Hematopoietic multipotent progenitor cell treated with erythropoietin and hydrocortisone succinate and interleukin-3 and kit ligand, for 8 days (in vitro differentiated cells): ENCODE data around the gene SEMA3C.

Source experiments
- DNase-seq: peaks from one replicate; pipeline ENCODE4 v3.0.0-alpha.2; 2015

Gene SEMA3C

DNA sequence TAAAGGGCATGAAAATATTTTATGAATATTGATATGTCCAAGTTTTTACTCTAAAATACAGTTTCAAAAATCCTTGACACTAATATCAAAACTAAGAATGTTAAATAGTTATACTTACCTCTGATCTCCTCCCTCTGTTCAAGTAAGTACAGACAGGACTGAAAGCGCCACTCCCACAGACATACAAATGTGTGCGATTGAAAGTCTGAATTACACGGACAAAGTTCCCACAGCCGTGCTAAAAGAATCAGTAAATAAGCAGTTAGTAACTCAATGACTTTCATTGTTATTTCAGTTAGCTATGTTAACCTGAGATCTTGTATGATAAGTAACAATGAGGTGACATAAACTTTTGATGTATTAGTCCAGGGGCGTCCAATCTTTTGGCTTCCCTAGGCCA, 100.7 kb downstream of the SEMA3C start:
- no peak for DNase-seq

DNA sequence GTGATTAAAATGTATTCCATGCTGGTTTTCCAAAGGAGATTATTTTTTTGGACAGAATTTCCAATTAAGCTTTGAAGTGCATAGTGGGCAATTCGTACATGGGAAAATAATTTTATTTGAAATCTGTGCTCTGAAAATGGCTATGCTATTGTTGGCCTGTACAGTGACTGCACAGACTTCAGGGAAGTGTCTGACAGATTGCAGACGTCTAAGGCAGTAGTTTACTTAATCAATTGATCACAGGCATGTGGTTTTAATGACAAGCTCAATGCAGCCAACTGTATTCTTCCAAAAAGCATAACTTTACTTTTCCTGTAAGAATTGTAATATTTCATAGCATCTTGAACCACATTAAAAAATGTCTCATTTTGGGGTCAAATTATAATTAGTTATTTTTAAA, 102.0 kb downstream of the SEMA3C start:
- no peak for DNase-seq

DNA sequence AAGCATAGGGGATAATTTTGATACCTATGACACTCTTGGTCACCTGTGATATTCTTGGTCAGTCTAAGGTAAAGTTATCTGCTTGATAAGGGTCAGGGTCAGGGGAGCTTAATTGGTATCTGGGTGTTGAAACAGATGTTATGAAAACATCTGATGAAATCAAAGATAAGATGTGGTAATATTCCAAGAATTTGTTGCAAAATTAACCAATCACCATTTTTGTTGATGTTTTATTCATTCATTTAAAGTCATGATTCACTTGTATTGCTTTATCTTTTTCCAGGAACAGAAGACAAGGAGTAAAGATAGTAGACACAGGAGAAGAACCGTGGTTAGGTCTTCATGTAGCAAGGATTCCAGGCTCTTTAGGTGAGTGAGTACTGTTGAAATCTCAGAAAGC, 103.1 kb downstream of the SEMA3C start:
- no peak for DNase-seq

DNA sequence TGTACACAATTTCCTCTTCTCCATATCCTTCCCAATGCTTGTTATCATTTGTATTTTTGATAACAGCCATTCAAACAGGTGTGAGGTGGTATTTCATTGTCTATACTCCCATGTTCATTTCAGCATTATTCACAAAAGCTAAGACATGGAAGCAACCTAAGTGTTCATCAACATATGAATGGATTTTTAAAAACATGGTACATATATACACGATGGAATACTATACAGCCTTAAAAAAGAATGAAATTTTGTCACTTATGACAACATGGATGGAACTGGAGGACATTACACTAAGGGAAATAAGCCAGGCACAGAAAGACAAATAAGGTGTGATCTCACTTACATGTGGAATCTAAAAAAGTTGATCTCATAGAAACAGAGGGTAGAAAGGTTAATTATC, 109.3 kb downstream of the SEMA3C start:
- no peak for DNase-seq

DNA sequence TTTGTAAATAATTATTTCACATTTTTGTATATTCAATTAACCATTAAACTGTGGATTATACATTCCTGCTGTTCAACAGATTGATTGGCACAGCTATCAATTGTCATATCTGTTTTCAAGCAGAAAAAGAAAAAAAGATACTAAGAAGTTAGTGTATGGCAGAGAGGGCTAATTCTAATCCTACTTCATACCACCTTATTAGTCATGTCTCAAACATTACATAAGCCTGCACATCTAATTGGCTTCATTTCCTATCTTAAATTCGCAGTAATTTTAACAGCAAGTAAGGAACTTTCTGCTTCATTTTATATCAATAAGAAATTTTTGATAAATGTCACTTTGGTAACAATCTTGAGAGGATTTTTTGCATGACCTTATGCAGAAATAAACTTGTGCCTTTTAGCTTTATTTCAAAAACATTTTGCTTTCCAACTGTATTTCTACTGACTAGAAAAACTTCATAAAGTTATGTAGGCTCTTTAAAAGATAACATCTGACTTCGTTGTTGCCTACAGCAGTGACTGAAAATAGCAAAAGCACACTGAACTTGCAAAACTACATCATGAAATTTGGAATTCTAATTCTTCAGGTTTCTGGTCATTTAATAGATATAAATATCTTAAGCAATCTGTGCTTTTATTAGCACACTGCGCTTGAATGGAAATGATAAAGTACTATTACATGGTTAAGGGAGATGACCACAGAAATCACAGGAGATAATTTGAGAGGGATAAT, 111.5 kb downstream of the SEMA3C start:
- no peak for DNase-seq

DNA sequence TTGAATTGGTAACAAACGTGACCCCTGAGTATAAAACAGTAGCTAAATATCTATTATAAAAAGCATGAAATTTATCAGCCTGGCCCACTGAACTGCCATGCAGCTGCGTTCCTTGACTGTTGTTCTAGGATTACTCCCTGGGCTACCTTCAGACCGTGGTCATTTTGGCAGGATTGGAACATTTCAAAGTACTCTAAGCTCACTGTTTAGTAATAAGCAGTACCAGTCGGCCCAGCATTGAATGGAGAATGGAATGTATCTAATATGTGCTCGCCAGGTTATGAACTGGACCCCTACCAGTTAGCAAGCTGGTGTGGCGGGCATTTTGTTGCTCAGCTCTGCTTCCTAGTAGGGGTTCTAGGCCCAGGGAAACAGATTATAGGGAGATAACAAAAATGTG, 112.2 kb downstream of the SEMA3C start:
- DNase-seq = no peak

DNA sequence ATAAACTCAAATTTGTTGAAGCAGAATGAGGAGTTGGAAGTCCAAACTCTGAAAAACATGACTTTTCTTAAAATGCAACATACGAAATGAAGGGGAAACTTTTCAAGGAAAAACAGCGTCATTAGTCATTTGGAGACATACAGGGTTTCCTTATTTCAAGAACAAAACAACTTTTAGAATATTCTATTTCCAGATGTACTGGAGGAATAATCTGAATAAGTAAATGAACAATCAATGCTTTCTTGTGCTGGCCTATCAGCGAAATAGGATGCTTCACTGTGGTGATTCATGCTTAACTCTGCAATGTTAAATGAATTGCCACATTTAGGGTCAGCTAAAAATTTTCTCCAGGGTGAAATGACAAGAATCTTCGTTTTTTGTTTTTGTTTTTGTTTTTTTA, 114.3 kb downstream of the SEMA3C start:
- no peak for DNase-seq

DNA sequence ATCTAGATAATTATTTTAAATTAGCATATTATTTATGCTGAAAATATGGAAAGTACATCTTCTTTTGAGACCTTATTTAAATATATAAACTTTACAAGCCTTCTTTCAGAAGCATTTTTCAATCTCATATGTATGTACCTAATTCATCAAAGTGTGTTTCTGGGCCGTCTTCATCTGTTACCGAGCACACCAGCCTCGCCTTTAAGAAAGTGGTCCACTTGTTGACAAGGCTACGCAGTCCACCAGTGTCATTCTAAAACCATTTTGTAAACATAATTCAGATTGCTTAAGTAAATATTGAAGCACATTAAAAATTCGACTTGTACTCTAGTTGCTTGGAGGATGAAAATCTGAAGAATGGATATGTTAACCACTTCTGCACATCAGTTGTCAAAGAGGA, 116.3 kb downstream of the SEMA3C start:
- no peak for DNase-seq

DNA sequence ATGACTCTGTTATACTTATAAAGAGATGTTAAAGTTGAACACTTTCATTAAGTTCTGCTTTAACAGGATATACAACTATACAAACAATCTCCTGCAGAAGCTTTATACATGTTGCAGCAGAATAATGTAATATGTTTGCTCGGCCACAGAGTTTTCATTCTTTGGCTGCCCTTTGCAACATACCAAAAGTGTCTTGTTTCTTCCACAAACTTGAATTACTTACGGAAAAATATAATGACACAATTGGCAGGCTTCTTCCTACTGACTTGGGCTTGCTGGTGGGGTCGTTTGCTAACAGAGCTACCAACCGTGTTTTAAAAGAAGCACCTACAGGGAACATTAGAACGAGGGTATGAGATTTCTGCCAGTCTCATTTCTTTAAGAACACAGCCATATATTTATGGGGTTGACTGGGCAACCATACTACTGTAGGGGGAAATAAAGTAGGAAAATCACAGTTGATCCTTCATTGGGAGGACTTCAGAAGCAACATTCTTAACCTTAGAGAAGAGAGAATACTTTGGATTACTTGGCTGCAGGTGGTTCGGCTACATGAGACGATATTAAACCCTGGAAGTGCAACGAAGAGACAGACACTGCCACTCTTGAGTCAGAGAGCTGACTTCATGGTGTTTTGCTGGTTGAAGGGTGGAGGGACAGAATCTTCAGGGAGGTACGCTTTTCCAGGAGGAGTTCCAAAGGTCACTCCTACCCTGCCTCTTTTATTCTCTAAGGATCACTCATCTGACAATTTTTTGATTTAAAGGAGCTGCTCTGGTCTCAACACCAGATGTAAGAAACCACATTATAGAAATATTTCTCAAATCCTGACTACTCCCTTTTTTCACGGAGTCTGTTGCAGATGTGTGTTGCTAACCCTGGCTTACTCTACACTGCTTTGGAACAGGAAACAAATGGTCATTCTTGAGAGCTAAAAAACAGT, 123.9 kb downstream of the SEMA3C start:
- DNase-seq = no peak

DNA sequence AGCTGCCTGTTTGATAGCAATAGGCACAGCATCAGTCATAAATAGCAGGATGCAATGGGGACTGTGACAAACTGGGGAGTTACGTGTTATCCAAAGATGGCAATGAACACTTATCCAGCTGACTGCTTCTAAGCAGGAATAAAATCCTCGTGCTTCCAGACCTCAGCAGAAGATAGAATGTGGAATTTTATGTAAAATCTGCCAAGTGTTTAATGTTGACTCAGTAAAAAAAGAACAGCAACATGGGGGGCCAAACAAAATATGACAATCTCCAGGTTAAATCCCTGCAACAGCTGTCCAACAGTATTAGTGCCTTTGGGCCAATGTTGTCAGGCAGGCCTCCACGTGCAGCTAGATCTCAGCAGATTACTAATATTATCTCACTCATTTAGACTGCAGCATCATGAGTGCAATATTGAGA, 127.3 kb downstream of the SEMA3C start:
- no peak for DNase-seq

DNA sequence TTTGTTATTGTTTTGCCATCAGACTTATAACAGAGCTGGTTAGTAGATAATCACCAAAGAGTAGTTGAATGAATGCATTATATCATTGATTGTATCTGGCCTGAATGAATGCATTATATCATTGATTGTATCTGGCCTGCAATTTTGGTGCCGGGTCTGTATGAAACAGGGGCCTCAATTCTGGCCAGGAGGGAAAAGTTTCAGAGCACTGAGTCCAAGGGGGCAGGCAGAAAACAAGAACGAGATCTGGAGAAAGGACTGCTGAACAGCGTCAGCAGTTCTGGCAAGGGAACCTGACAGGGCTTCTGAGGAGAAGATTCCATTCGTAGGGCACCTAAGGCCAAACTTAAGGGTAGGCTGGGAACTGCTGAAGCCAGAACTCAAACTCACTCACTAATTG, 128.0 kb downstream of the SEMA3C start:
- no peak for DNase-seq

DNA sequence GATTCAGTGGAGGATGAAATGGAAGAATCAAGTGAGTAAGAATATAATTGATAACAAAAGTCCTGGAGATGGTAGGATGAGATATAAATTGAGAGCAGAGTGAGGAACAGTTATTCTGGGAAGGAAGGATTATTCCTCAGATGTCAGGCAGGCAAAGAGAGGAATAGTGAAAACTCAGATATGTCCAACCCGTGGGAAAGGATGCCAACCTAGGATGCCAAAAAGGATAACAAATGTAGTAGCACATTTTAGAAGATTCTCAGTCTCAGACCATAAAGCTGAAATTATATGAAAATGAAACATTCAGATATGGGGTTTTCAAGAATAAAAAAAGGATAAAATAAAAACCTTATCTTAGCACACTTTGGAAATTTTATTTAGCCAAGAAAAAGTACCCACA, 131.1 kb downstream of the SEMA3C start:
- DNase-seq = no peak

DNA sequence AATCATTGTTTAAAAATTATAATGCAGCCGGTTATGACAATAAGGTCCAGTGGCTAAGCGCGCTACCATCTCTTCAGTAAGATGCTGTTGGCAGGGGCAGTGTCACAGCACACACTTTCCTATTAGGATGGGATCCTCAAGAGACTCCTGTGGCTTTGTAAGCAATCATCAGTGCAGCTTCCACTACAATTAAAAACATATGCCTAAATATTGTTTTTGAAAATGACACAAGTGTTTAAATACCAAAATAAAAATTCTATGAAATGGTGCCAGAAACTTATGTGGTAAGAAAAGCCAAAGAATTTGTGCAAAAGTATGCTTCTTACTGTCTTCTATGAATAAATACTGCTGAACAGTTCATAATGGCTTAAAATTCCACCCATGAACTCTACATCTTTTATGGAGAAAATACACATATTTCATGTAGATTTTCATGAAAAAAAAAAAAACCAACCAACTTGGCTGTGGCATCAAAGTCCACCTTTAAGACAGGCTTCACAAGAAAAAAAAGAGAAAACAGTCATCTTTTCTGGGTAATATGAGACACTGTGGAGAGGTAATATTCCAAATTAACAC, 132.8 kb downstream of the SEMA3C start:
- no peak for DNase-seq

DNA sequence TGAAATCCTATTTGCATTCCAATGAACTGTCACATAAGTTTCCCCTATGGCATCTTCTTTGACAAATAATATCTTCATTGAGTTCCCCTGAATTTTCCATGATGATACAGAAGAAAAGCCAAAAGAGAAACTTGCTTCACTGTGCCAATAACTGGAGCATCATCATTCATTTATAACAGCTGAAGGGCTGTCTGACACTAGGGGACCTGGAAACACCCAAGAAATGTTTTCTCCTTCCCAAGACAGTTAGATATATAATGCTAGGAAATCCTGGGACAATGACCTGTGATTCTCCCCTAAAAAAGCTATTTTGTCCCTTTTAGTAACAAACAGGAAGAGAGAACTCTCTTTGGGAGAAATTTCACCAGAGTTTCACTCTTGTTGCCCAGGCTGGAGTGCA, 133.6 kb downstream of the SEMA3C start:
- no peak for DNase-seq

DNA sequence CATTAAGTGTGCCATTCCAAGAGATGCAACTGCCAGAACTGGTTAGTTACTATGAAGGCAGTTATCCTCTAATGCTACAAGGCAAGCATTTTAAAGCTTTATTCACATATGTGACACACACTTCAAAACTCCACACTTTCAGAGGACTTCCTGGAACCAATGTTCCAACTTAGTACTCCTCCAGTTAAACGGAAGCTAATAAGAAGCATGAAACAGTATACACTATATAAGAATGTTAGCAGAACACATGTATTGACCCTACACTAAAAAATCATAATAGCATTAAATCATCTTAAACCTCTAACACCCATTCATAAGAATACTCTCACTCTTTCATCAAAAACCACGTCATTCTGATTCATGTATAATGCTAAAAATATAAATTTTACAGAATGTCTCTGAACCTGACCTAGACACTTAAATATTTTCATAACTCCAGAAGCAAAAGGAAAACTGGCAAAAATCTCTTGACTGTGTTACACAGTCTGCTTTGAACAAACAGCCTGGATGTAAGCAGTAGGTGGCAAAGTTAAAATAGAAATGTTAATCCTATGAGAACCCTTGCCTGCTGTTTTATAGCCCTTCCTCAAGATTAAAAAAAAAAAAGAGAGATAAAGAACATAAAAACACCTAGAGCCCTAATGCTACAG, 135.0 kb downstream of the SEMA3C start:
- no peak for DNase-seq

DNA sequence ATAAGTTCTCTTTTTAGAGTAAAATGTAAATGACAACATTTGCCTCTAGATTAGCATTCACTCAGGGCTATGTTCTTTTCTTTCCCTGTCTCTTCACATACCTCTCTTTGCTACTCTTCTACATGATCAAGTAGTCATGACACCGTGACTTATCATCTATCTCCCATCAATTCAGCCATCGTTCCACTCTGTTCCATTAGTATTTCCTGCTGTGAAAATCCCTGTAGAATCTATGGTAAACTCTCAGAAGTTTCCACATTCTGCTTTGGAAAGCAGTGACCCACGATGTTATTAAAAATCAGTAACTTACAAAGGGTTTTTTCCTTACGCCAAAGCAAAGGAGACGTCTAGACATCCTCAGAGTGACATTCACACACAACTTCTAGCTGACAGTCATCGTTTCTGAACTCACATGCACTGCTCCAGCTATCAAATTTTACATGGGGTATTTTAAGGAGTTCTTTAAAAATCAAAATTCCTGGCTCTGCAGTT, 135.6 kb downstream of the SEMA3C start:
- DNase-seq = no peak

DNA sequence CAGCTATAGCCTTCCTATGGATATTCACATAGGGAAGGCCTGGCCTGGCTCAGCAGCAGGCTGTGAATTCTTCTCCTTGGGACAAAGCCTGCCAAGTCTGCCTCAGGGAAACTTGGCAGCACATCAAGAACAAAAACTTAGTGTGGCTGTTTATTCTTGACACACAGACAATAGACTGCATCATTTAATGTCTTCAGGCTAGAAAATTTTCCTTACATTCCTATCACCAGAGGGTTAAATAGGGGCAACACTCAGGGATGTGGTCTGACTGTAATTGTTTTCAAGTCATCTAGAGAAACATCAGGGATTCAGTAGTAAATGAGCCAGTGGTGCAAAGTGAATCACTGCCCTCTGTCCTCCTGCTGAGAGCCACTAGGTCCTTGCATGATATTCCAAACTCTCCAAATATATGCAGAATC, 137.3 kb downstream of the SEMA3C start:
- no peak for DNase-seq

DNA sequence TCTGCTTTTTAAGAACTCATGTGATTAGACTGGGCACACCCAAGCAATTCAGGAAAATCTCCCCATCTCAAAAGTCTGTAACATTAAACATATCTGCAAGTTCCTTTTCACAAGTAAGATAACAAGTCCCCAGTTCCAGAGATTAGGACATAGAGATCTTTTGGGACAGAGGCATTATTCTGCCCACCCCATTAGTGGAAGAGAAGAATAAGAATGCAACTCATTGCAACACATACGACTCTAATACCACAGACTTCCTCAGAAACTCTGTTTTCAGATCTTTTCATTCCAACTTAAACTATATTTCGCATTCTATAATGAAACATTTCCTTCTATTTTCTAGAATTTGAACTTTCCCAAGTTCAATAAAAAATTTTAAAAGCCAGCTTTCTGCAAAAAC, 137.7 kb downstream of the SEMA3C start:
- DNase-seq = no peak

DNA sequence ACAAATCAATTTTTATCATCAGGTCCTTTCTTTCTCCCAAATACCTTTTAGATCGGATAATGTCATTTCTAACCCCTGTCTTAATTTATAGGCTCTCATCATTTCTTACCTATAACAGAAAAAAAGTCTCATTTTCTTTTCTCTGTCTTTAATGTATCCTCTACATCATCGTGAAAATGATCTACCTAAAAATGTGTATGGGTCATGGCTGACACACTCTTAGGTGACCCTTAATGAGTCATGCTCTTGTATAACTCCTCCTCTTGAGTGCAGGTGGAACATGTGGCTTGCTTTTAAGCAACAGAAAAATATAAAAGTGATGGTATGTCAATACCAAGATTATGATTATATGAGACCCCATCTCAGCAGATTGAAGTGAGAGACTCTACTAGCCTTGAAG, 139.4 kb downstream of the SEMA3C start:
- DNase-seq = no peak

DNA sequence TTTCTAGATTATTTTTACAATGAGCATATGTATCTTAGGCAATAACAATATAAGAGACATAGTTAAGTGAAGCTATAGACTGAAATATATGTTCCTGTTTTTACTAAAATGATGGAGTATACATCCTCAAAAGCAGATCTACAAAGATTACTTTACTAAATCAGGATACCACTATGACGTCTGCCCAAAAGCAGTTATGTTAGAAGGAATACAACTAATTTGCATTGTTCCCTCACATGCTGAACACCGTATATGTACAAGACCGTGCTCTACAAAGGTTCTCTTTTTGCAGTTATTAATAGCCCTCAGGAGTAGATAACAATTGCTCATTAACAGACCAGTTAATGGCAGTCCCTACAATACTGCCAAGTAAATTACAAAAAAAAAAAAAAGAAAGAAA, 143.0 kb downstream of the SEMA3C start:
- no peak for DNase-seq

DNA sequence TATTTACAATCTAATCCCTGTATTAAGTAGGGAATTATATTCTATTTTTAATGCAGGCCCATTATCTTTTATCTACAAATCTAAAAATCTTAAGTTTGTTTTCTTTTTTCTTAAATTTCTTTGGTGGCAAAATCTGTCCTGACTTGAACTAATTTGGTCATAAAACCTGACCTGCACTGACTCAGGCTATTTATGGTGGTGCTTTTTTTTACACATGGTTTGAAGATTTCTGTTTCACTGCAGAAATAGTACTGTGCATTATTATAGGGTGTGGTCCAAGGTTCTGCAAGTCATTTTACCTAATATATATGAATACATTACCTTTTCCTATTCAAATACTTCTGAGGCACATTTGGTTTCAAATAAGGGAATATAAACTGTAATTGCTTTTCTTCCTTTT, 143.4 kb downstream of the SEMA3C start:
- DNase-seq = no peak

DNA sequence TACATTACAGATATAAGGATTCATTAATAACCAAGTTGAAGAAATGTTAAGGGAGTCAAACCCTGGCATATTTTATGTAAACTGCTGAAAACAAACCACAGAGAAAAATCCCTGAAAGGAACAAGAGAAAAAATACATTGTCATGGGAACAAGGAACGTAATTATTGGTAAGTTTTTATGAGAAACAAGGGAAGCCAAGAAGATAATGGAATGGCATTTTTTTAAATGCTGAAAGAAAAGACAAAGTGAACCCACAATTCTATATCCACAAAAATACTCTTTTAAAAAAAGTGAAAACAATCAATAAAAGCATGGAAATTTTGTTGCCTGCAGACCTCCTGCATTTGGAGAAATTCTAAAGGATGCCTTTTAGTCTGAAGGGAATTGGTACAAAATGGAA, 144.0 kb downstream of the SEMA3C start:
- DNase-seq = no peak

DNA sequence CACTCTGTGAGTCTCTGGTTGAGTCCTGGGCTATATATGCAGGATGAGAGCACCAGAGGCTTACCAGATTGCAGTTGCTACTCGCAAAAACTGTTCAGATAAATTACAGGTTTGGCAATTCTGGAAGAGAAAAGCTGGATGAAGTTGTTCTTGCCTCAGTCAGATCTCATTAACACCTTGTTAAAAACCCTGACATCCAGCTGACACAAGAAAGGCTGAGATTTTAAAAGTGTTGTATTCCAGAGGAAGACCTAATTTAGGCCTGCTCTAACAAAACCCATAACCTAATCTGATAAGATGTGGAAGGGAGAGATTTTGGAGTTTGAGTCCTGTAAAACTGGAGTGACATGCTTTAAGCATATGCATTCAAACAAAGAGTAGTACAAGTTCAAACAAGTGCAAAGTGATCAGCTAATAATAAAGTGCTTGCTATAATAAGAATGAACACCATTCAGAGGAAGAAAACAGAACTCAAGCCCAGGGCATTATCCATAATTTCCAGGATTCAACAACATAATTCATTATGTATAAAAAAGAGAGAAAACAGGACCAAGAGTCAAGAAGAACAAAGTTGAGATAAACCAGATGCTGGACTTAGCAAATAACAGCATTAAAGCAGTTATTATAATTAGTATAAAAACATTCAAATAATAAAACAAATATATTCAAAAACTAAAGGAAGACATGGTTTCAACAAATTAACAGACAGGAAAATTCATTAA, 144.9 kb downstream of the SEMA3C start:
- no peak for DNase-seq
